AG09309 (cell line): ENCODE results near the gene RHOBTB1.

ENCODE experiments used
- DNase-seq: peaks from one replicate; pipeline ENCODE4 v3.0.0-alpha.2; 2010; ENCODE audit warnings: low read depth
- H3K4me3 ChIP-seq: 2 replicates; pipeline ENCODE4 v1.5.1; 2011; ENCODE audit warnings: mild to moderate bottlenecking, low read depth, low read length, moderate library complexity; ENCODE audit not compliant: control insufficient read depth
- CTCF ChIP-seq: IDR thresholded peaks from 2 replicates; pipeline ENCODE4 v1.5.1; 2011; ENCODE audit warnings: mild to moderate bottlenecking, low read depth, low read length, inconsistent platforms; ENCODE audit not compliant: insufficient read depth, control insufficient read depth; ENCODE audit errors: missing control alignments

The RHOBTB1 gene

GRCh38 chr10:60958892-60959601 lies 15.1 kb upstream of the RHOBTB1 start:
- no peak for TF ChIP-seq CTCF
- no peak for DNase-seq
- H3K4me3 ChIP-seq: no peak overlapping the region

DNA sequence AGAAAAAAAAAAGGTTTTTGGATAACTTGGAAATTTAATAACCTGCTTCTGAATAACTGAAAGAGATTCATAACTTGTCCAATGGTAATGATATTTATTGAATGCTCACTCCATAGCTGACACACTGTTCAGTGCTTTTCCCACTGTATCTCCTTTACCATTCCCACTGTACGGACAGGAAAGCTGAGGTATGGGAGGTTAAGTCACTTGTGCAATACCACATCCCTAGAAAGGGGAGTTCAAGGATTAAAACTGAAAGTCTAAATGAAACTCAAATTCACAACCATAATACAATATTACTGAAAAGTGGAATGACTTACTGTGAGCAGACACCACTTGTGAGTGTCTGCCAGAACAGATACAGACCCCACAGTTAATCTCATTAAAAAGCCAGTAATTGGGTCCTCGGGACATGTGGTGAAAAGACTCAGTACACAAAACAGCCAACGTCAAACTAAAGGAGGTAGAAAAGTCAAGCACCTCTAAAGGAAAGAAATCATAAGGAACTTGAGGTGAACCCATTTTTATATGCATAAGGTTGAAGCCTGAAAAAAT lies 13.8 kb upstream of the RHOBTB1 start:
- no peak for DNase-seq
- H3K4me3 ChIP-seq: no peak overlapping the region
- no peak for TF ChIP-seq CTCF

- DNase-seq: no peak
- TF ChIP-seq CTCF: no peak
- H3K4me3 ChIP-seq: no peak overlapping the region
Observed at GRCh38 chr10:60955957-60956425, 12.0 kb upstream of the RHOBTB1 start.

DNA sequence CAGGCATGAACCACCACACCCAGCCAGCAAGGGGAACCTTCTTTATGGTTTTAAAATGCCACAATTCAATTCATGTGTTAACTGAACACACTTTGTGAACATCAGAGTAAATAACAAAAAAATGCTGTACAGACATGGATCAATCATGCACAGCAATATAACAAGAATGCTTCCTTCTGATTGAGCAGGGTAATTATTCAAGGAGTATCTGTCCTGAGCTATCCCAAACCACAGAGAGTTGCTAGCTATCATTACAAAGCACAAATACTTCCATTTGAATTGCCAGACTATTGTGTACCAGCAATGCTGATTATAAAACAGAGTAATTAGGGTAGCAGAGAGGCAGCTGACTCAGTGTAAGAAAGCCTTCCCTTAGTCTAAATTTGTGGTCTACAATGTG lies 11.3 kb upstream of the RHOBTB1 start:
- no peak for TF ChIP-seq CTCF
- DNase-seq: no peak
- no peak overlapping the region for H3K4me3 ChIP-seq

GRCh38 chr10:60954035-60954434 lies 10.1 kb upstream of the RHOBTB1 start:
- no peak overlapping the region for H3K4me3 ChIP-seq
- no peak for TF ChIP-seq CTCF

DNA sequence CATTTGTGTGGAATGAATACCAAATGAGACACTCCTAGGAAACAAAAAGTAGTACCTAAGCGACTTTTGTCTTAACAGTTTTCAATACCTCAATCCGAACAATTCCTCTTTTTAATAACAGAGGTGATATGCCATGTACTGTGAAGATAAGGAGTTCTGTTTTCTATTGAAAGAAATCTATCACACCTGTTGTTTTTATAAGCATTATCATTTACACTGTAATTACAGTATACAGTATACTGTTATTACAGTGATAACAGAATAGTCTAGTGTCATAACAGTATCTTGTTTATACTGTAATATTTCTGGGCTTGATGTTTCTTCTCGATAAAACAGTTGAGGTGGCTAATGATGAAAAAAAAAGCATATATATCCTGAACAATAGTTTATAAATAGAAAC lies 9.4 kb upstream of the RHOBTB1 start:
- no peak for DNase-seq
- no peak for TF ChIP-seq CTCF
- no peak overlapping the region for H3K4me3 ChIP-seq

More at GRCh38 chr10:60954035-60954434, 10.1 kb upstream of the RHOBTB1 start:
- DNase-seq: no peak
